Measurements from ENCODE around the gene ZIC3. TPM values are rescaled to one million over a fixed set of nuclear protein-coding genes. Genes with fewer than 3 reads are reported as not detected.

Gene ZIC3
- total RNA-seq, result not detected in 2 replicates

DNA sequence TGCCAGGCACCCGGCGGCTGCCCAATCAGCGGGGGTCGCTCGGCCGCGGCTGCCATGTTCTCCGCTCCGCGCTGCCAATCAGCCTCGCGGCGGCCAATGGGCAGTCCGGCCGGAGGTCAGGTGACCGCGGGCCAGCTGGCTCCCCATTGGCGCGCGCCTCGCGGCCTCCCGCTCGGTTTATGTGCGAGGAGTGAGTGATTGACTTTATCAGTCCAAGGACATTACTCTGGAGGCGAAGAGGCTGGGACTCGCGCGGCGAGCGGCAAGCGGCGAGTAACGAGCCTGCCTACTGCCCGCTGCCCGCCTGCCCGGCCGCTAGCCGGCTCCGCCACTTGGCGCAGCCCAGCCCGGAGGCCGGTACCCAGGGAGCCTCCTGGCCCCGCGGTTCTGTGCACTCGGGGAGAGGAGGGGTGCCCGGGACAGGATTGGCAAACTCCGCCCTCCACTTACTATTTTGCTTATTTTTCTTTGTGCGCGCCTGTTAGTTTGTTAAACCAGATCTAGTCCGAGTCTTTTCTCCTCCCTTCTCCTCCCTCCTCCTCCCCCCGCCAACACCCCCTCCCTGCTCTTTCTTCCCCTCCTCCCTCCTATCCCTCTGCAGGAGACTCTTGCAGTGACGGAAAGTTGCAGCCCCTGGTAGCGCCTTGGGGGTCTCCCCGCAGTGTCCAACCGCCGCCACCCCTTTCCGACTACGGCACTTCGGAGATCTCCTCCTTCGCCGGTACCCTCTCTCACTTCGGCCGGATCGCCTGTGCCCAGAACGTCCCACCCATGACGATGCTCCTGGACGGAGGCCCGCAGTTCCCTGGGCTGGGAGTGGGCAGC lies at the start of gene ZIC3:
Gene ZIC3, plus strand, starts transcription at position 207 of the 825 bp plus-strand sequence. Its CDS starts 565 bp downstream, at position 772.

